ENCODE results near the gene SLIT3. TPM values are rescaled to one million over a fixed set of nuclear protein-coding genes. Genes with fewer than 3 reads are reported as not detected.

Gene SLIT3
- polyA plus RNA-seq, 6 donors from 2014 or later = not detected

DNA sequence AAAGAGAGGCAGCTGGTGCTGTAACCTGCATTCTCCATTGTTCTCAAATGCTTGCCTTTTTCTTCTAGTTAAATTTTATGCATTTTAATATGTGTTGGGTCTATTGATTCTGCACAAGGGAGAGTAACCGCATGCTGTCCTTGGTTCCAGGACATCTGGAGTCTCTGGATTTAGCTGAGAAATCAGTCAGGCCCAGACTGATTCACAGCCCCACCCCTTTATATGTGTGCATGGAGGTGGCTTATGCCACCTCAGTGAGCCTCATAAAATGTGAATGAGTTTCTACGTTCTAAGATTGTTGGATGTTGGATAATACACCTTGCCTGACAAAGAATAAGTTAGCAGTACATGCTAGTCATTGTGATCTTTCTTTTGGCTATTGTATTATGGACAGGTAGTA, 611.7 kb downstream of the SLIT3 start:
- no peaks in the 10 kb centered on the region for H3K36me3 Mint-ChIP-seq
- no peaks in the 10 kb centered on the region for H3K4me1 Mint-ChIP-seq
- H3K4me3 Mint-ChIP-seq = no peak overlapping the region
- DNase-seq = no peak
- H3K27me3 Mint-ChIP-seq = peaks cover 8 to 26% (median 15%) of the 10 kb centered on the region in 3 donors
- H3K27ac Mint-ChIP-seq = no peak overlapping the region
- H3K9me3 Mint-ChIP-seq = no peaks in the 10 kb centered on the region
- no peak for ATAC-seq (ENCODE audit: low read depth in 2 of 2)

DNA sequence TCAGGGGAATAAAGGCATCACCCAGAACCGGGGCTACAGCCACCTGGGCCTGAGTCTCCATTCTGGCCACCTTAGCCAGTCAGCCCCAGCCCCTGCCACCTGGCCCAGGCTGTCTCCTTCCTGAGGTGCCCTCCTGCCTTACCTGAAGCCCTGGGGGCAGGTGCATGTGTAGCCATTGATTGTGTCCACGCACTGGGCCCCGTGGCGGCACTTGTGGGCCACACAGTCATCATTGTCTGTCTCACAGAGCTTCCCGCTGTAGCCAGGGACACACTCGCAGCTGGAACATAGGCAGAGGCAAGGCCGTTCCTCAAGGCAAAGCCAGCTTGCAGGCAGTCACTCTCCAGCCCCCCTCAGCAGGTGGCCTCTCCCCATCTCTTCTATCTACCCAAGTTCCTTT, 614.1 kb downstream of the SLIT3 start:
- Mint-ChIP-seq H3K4me1 (peaks cover 0 to 6% (median 0%) of the 10 kb centered on the region in 3 donors), H3K4me3 (peak overlapping the region in 1 of 8 donors; percentile 57), H3K27ac (no peak overlapping the region), H3K27me3 (peaks cover 4 to 18% (median 11%) of the 10 kb centered on the region in 3 donors), H3K9me3 (no peaks in the 10 kb centered on the region), H3K36me3 (no peaks in the 10 kb centered on the region)
- DNase-seq = no peak
- ATAC-seq (ENCODE audit: low read depth in 2 of 2) = no peak

DNA sequence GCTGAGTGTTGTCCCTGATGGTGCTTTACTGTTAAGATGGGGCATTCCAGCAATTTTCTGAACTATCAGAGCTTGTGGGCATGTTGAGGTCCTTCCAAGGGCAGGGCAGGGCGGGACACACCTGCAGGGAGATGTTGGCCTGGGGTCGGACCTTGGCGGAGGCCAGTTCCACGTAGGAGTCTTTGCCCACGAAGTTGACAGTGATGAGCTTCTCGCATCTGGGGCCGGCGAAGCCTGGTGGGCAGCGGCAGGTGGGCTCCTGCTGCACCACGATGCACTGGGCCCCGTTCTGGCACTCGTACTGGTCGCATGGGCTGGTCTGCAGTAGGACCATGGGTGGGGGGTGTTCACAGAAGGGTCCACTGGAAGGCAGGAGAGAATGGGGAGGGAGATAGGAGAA, 615.4 kb downstream of the SLIT3 start:
- Mint-ChIP-seq H3K4me1 (peaks cover 0 to 6% (median 0%) of the 10 kb centered on the region in 3 donors), H3K36me3 (no peaks in the 10 kb centered on the region), H3K4me3 (peak overlapping the region in 1 of 8 donors; percentile 71), H3K9me3 (no peaks in the 10 kb centered on the region), H3K27me3 (peaks cover 4 to 18% (median 6%) of the 10 kb centered on the region in 3 donors), H3K27ac (peak overlapping the region in 1 of 6 donors; percentile 12)
- DNase-seq = no peak
- no peak for ATAC-seq (ENCODE audit: low read depth in 2 of 2)

DNA sequence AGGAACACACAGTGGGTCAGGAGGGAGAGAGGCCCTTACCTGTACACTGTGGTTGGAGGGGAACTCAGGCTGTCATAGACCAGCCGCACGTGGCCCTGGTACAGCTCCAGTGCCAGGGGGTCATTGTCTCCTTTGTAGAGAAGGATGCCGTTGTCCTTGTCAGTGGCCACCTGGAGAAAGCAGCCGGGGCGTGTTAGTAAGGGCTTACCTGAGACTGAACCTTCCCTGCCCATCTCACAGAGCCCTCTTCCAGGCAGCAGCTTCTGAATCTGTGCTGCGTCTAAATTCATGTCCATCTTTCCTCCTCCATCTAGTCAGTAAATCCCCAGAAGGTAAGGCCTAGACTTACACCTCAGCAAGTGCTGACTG, 617.0 kb downstream of the SLIT3 start:
- H3K9me3 Mint-ChIP-seq = no peaks in the 10 kb centered on the region
- H3K27ac Mint-ChIP-seq = peak overlapping the region in 1 of 6 donors; percentile 87
- H3K36me3 Mint-ChIP-seq = no peaks in the 10 kb centered on the region
- ATAC-seq (ENCODE audit: low read depth in 2 of 2) (no peak), DNase-seq (no peak)
- H3K27me3 Mint-ChIP-seq = peaks cover 4 to 18% (median 6%) of the 10 kb centered on the region in 3 donors
- H3K4me3 Mint-ChIP-seq = peak overlapping the region in 1 of 8 donors; percentile 25
- peaks cover 0 to 6% (median 0%) of the 10 kb centered on the region in 3 donors for H3K4me1 Mint-ChIP-seq

DNA sequence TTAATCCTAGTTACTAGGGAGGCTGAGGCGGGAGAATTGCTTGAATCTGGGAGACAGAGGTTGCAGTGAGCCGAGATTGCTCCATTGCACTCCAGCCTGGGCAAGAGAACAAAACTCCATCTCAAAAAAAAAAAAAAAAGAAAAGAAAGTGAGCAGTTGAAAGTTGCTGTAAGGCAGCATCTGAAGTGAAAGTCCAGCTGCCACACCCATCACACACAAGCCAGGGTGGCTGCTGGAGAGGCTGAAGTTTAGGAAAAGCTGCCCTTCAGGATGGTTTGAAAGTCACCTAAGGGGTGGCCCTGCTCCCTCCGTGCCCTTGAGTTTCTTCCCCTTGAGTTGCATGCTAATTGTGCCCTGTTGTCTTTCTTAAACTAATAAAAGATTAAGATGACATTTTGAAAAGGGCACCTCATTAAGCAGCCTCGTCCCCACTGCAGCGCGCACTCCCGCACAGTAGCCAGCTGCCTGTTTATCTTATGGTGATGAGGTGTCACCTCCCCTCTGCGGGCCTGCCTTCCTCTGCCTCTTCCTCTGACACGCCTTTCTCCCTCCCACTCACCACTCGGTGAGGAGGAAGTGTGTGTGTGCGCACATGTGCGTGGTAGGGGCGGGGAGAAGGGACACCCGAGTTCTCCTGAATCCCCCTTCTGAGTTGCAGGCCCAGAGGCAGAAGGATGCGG, 617.6 kb downstream of the SLIT3 start:
- ATAC-seq (ENCODE audit: low read depth in 2 of 2) (no peak), DNase-seq (no peak)
- Mint-ChIP-seq H3K9me3 (no peaks in the 10 kb centered on the region), H3K27me3 (peaks cover under 1 to 18% (median 6%) of the 10 kb centered on the region in 3 donors), H3K27ac (peak overlapping the region in 2 of 6 donors; percentile 38 to 65), H3K36me3 (no peaks in the 10 kb centered on the region), H3K4me3 (peak overlapping the region in 3 of 8 donors; percentile 5 to 54 (median 15)), H3K4me1 (peaks cover 0 to 6% (median 0%) of the 10 kb centered on the region in 3 donors)

DNA sequence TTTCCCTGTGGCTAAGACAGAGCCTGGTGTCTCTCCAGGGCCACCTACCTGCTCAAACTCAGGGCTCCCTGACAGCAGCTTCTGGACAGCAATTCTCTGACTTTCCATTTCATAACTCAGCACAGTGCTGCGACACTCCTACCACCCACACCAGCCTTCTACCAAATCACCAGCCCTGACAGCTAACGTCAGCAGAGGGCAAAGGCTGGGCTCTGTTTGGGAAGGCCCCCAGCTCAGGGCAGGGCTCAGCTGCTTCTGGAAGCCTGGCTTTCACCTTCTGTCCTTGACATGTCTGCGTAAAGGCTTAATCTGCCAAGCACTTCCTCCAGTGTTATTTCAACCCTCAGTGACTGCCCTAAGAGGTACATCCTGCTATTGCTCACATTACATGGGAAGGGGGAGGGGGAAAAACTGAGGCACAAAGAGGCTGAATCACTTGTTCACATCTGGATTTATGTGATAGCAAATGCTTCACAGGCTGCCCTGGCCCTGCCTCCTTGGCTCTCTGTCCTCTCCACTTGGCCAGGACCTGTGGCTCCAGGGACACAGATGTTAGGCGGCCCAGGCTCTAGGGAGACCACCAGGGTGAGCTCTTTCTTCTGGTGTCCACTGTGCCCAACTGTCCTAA, 619.3 kb downstream of the SLIT3 start:
- peaks cover 0 to 6% (median 0%) of the 10 kb centered on the region in 3 donors for H3K4me1 Mint-ChIP-seq
- ATAC-seq (ENCODE audit: low read depth in 2 of 2) (no peak), DNase-seq (no peak)
- no peak overlapping the region for H3K27ac Mint-ChIP-seq
- H3K4me3 Mint-ChIP-seq = no peak overlapping the region
- no peaks in the 10 kb centered on the region for H3K9me3 Mint-ChIP-seq
- peaks cover 0 to 7% (median 6%) of the 10 kb centered on the region in 3 donors for H3K27me3 Mint-ChIP-seq
- H3K36me3 Mint-ChIP-seq = no peaks in the 10 kb centered on the region

DNA sequence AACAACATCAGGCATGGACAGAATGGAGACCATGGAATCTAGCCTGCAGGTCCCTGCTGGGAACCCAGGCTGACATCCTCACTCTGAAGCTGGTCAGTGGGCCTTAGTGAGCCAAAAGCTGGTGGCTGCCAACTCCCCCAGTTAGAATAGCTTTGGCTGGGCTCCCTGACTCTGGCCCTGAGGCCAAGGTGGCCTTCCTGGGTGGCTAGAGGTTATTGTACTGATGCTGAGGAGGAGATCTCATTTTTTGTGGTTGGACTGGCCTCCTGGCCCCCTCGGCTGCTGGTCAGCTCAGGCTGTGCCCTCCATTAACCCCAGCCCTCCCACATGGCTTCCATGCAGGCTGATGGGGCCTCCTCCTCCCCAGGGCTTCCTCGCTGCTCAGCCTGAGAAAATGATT, 620.5 kb downstream of the SLIT3 start:
- no peaks in the 10 kb centered on the region for H3K9me3 Mint-ChIP-seq
- H3K27me3 Mint-ChIP-seq = peaks cover 3 to 11% (median 10%) of the 10 kb centered on the region in 3 donors
- no peaks in the 10 kb centered on the region for H3K36me3 Mint-ChIP-seq
- no peak for DNase-seq
- peak overlapping the region in 2 of 6 donors; percentile 49 to 57 for H3K27ac Mint-ChIP-seq
- H3K4me1 Mint-ChIP-seq = peaks cover 0 to 6% (median 0%) of the 10 kb centered on the region in 3 donors
- H3K4me3 Mint-ChIP-seq = no peak overlapping the region
- no peak for ATAC-seq (ENCODE audit: low read depth in 2 of 2)

DNA sequence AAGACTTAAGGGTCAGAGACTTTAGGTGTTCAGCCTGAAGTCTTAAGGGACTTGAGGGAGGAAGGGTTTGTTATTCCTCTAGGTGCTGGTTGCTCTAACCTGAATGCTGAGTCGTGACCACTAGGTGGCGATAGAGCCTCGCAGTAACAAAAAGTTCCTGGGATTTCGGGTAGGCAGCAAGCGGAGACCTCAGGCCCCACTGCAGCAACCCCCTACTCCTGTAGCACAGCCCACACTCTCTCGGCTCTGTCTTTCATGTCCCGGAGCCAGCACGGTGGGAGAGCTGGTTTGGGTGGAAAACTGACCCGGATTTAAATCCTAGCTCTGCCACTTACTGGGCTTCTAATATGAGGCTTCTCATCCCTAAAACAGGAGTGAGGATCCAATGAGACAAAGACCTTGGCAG, 621.4 kb downstream of the SLIT3 start:
- H3K27me3 Mint-ChIP-seq = peaks cover 3 to 17% (median 16%) of the 10 kb centered on the region in 3 donors
- ATAC-seq (ENCODE audit: low read depth in 2 of 2) = no peak

DNA sequence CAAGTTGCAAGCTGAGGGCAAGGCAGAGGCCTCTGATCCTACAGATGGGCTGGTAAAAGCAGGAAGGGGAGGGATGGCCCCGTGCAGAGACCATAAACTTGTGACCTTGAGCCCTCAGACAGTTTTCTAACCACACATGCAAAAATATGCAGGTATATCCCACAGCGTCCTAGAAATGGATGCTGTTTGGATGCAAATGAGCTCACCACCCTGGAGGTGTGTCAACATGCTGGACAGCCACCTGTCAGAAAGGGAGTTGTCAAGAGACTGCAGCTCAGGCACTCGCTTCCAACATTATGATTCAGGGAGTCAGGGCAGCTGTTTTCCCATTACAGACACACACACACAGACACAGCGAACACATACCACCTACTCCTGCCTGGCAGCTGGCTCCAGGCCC, 624.4 kb downstream of the SLIT3 start:
- Mint-ChIP-seq H3K4me1 (no peaks in the 10 kb centered on the region), H3K36me3 (no peaks in the 10 kb centered on the region), H3K9me3 (no peaks in the 10 kb centered on the region), H3K27ac (no peak overlapping the region), H3K4me3 (no peak overlapping the region), H3K27me3 (peaks cover 7 to 17% (median 16%) of the 10 kb centered on the region in 3 donors)
- no peak for ATAC-seq (ENCODE audit: low read depth in 2 of 2)
- DNase-seq = no peak

More for the DNA sequence above, 621.4 kb downstream of the SLIT3 start:
- DNase-seq = peak; percentile 12
- Mint-ChIP-seq H3K4me1 (peaks cover 0 to 6% (median 0%) of the 10 kb centered on the region in 3 donors), H3K9me3 (no peaks in the 10 kb centered on the region), H3K27ac (no peak overlapping the region), H3K4me3 (no peak overlapping the region), H3K36me3 (no peaks in the 10 kb centered on the region)

DNA sequence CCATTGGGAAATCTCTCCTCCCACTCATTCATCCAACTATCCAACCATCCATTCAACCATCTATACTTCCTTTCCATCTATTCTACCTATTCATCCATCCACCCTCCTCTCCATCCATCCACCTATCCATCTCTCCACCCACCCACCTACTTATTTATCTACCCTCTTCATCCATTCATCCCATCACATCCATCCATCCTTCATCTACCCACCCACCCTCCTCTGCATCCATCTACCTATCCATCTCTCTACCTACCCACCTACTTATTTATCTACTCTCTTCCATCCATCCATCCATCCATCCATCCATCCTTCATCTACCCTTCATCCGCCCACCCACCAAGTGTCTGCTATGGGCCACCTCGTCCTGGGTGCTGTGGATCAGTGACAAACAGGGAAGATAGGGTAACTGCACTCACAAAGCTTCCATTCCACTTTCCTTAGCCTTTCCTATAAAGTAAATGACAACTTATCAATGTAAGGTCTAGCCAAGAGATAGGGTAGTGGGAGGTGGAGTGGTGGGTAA, 625.0 kb downstream of the SLIT3 start:
- peak overlapping the region in 1 of 6 donors; percentile 28 for H3K27ac Mint-ChIP-seq
- ATAC-seq (ENCODE audit: low read depth in 2 of 2) (no peak), DNase-seq (no peak)
- no peak overlapping the region for H3K4me3 Mint-ChIP-seq
- no peaks in the 10 kb centered on the region for H3K4me1 Mint-ChIP-seq
- H3K9me3 Mint-ChIP-seq = no peaks in the 10 kb centered on the region
- H3K36me3 Mint-ChIP-seq = no peaks in the 10 kb centered on the region
- H3K27me3 Mint-ChIP-seq = peaks cover 7 to 17% (median 16%) of the 10 kb centered on the region in 3 donors

DNA sequence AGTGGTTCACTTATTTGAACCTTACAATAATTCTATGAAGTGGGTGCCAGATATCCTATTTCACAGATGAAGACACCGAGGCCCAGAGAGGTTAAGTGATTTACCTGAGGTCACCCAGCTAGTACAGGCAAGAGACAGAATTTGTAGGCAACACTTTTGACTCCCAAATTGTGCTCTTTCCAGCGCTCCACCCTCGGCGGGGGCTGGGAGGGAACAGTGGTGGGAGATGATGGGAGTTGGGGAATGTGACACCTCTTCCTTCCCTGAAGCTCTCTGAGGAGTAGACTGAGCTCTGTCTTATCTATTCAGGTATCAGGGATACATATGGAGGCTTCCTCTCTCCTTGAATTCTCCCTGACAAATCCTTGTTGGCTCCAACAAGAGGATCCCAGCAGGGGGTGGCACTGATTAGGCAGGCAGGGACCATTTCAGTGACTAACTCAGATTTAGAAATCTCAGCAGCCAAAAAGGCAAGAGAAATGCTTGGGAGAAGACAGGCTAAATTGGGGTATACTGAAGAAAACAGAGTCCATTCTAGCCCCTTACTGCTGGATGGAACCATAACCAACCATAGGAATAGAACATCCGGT, 626.0 kb downstream of the SLIT3 start:
- DNase-seq (no peak), ATAC-seq (ENCODE audit: low read depth in 2 of 2) (no peak)
- H3K9me3 Mint-ChIP-seq = no peaks in the 10 kb centered on the region

DNA sequence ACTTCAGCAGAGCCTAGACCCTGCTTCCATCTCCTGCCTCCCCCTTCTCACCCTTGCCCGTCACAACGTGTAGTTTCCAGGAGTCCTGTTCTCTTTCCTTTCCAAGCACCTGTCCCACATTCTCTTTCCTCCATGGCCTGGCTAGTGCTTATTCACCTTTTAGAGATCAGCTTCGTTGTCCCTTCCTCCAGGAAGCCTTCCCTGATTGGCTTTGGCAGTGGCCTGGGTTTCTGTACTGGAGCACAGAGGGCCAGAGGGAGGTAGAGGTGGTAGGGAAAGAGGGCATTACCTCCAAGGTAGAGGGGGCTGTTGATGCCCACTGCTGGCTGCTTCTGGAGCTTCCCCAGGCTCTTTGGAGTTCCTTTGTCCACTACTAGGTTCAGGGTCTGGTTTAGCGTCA, 628.1 kb downstream of the SLIT3 start:
- Mint-ChIP-seq H3K4me3 (no peak overlapping the region), H3K36me3 (no peaks in the 10 kb centered on the region), H3K4me1 (no peaks in the 10 kb centered on the region), H3K27me3 (peaks cover 7 to 17% (median 16%) of the 10 kb centered on the region in 3 donors), H3K27ac (no peak overlapping the region), H3K9me3 (no peaks in the 10 kb centered on the region)
- DNase-seq (no peak), ATAC-seq (ENCODE audit: low read depth in 2 of 2) (no peak)

More for the DNA sequence above, 626.0 kb downstream of the SLIT3 start:
- peaks cover 7 to 17% (median 16%) of the 10 kb centered on the region in 3 donors for H3K27me3 Mint-ChIP-seq
- H3K4me3 Mint-ChIP-seq = no peak overlapping the region
- H3K4me1 Mint-ChIP-seq = no peaks in the 10 kb centered on the region
- no peaks in the 10 kb centered on the region for H3K36me3 Mint-ChIP-seq
- no peak overlapping the region for H3K27ac Mint-ChIP-seq

DNA sequence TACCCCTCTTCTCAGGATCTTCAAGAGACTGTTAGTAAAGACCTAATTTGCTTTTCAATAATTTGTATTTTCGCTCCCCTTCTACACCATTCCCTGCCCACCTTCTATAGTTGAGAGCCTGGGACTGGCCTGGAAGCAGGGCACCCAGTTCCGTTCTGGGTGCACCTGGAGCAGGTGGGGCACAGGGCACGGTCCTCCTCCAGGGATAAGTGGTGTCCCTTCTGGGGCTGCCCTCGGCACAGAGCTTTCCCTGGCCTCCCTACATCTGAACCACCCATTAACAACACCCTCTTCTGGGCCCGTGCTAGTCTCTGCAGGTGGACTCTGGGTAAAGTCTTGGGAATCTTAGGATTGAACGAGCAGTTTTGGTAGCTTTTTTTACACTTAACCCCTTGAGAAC, 628.9 kb downstream of the SLIT3 start:
- peaks cover 7 to 17% (median 16%) of the 10 kb centered on the region in 3 donors for H3K27me3 Mint-ChIP-seq
- H3K9me3 Mint-ChIP-seq = no peaks in the 10 kb centered on the region
- no peaks in the 10 kb centered on the region for H3K36me3 Mint-ChIP-seq
- no peak overlapping the region for H3K4me3 Mint-ChIP-seq
- H3K4me1 Mint-ChIP-seq = no peaks in the 10 kb centered on the region
- no peak for ATAC-seq (ENCODE audit: low read depth in 2 of 2)
- H3K27ac Mint-ChIP-seq = no peak overlapping the region
- DNase-seq = no peak
